ENCODE measurements around the gene RPTOR.

Gene RPTOR

DNA sequence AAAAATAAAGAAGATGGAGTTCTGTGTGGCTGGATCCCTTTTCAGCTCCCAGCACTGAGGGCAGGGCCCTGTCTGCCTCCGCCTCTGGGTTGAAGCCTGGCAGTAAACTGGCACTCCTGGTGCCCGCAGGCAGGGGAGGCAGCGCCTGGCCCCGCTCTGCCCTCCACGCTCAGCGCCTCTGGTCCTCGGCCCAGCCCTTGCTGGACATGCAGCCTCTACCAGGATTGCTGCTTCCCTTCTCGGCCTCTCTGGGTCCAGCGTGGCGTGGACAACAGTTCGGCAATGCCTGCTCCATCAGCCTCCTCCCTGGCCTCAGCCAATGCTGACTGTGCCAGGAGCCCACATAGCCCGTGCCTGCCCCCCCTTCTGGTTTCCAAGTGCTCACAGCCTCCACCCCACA lies 362.6 kb downstream of the RPTOR start (continued):
- TF ChIP-seq, protein P1, sequence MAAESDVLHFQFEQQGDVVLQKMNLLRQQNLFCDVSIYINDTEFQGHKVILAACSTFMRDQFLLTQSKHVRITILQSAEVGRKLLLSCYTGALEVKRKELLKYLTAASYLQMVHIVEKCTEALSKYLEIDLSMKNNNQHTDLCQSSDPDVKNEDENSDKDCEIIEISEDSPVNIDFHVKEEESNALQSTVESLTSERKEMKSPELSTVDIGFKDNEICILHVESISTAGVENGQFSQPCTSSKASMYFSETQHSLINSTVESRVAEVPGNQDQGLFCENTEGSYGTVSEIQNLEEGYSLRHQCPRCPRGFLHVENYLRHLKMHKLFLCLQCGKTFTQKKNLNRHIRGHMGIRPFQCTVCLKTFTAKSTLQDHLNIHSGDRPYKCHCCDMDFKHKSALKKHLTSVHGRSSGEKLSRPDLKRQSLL (tag by site-specific recombination; IDR thresholded peaks at IDR 0.05) = no peak
- TF ChIP-seq ZNF701 (tag by site-specific recombination; IDR thresholded peaks at IDR 0.05) (no peak), ZNF549 (tag by site-specific recombination; IDR thresholded peaks at IDR 0.05) (no peak), IKZF3 (tag by site-specific recombination; IDR thresholded peaks at IDR 0.05) (no peak), ZNF404 (tag by site-specific recombination; IDR thresholded peaks at IDR 0.05) (no peak), ZNF777 (tag by site-specific recombination; IDR thresholded peaks at IDR 0.05; ENCODE audit: borderline replicate concordance) (no peak), ZNF132 (tag by site-specific recombination; IDR thresholded peaks at IDR 0.05; ENCODE audit: borderline replicate concordance) (no peak), ZNF114 (tag by site-specific recombination; IDR thresholded peaks at IDR 0.05) (no peak), GFI1B (tag by site-specific recombination; IDR thresholded peaks at IDR 0.05) (no peak)
- TF ChIP-seq, protein P2, sequence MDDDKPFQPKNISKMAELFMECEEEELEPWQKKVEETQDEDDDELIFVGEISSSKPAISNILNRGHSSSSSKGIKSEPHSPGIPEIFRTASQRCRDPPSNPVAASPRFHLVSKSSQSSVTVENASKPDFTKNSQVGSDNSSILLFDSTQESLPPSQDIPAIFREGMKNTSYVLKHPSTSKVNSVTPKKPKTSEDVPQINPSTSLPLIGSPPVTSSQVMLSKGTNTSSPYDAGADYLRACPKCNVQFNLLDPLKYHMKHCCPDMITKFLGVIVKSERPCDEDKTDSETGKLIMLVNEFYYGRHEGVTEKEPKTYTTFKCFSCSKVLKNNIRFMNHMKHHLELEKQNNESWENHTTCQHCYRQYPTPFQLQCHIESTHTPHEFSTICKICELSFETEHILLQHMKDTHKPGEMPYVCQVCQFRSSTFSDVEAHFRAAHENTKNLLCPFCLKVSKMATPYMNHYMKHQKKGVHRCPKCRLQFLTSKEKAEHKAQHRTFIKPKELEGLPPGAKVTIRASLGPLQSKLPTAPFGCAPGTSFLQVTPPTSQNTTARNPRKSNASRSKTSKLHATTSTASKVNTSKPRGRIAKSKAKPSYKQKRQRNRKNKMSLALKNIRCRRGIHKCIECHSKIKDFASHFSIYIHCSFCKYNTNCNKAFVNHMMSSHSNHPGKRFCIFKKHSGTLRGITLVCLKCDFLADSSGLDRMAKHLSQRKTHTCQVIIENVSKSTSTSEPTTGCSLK (tag by site-specific recombination; IDR thresholded peaks at IDR 0.05) = no peak
- TF ChIP-seq, protein P3, sequence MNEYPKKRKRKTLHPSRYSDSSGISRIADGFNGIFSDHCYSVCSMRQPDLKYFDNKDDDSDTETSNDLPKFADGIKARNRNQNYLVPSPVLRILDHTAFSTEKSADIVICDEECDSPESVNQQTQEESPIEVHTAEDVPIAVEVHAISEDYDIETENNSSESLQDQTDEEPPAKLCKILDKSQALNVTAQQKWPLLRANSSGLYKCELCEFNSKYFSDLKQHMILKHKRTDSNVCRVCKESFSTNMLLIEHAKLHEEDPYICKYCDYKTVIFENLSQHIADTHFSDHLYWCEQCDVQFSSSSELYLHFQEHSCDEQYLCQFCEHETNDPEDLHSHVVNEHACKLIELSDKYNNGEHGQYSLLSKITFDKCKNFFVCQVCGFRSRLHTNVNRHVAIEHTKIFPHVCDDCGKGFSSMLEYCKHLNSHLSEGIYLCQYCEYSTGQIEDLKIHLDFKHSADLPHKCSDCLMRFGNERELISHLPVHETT (tag by site-specific recombination; IDR thresholded peaks at IDR 0.05) = no peak
- TF ChIP-seq, protein P4, sequence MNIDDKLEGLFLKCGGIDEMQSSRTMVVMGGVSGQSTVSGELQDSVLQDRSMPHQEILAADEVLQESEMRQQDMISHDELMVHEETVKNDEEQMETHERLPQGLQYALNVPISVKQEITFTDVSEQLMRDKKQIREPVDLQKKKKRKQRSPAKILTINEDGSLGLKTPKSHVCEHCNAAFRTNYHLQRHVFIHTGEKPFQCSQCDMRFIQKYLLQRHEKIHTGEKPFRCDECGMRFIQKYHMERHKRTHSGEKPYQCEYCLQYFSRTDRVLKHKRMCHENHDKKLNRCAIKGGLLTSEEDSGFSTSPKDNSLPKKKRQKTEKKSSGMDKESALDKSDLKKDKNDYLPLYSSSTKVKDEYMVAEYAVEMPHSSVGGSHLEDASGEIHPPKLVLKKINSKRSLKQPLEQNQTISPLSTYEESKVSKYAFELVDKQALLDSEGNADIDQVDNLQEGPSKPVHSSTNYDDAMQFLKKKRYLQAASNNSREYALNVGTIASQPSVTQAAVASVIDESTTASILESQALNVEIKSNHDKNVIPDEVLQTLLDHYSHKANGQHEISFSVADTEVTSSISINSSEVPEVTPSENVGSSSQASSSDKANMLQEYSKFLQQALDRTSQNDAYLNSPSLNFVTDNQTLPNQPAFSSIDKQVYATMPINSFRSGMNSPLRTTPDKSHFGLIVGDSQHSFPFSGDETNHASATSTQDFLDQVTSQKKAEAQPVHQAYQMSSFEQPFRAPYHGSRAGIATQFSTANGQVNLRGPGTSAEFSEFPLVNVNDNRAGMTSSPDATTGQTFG (tag by site-specific recombination; IDR thresholded peaks at IDR 0.05; ENCODE audit: borderline replicate concordance) = no peak
- TF ChIP-seq, protein P5, sequence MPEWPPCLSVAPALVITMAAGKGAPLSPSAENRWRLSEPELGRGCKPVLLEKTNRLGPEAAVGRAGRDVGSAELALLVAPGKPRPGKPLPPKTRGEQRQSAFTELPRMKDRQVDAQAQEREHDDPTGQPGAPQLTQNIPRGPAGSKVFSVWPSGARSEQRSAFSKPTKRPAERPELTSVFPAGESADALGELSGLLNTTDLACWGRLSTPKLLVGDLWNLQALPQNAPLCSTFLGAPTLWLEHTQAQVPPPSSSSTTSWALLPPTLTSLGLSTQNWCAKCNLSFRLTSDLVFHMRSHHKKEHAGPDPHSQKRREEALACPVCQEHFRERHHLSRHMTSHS (tag by site-specific recombination; IDR thresholded peaks at IDR 0.05) = no peak

DNA sequence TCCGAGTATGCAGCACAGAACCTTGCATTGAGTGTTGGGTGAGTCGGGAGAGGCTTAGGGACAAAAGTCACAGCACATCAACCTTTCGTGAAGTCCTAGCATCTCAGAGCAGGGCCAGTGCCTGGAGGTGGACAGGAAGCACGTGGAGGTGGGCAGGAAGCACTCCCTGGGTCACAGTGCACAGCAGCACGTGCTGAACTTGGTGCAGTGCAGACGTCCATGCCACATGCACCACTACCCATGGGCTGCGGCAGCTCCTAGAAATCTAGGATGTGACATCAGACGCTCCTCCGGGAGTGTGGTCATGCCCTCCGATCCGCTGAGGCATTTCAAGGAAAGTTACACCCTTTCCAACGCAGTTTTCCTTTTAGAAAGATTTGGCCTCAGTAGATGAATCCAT lies 363.6 kb downstream of the RPTOR start:
- ChIA-PET POLR2A (no interaction called here), CTCF (interaction anchor here (0.5 to 2.8 kb wide), 2 partner anchors 8 to 332 kb away, joined by 6 to 21 read pairs; no protein-coding TSS in a partner anchor)
- no peak overlapping the region for H3K4me3 ChIP-seq (ENCODE audit: low read depth, low read length)
- peaks cover 0 to 62% of the 10 kb centered on the region in 2 experiments; a peak in 2 of 3 replicates for H3K36me3 ChIP-seq (ENCODE audit: control insufficient read depth in 2 of 2, insufficient read depth in 1 of 2, low read length in 2 of 2)
- H3K4me1 ChIP-seq (ENCODE audit: control insufficient read depth, insufficient read depth, low read length) = no peaks in the 10 kb centered on the region
- H3K27ac ChIP-seq (ENCODE audit: extremely low read depth, low read depth, low read length) = no peak overlapping the region
- no peaks in the 10 kb centered on the region for H3K9me3 ChIP-seq (ENCODE audit: control insufficient read depth, insufficient read depth, low read depth, low read length)
- TF ChIP-seq SCRT2 (tag by site-specific recombination; IDR thresholded peaks at IDR 0.05) (no peak), GLIS2 (tag by site-specific recombination; IDR thresholded peaks at IDR 0.05) (no peak)
- TF ChIP-seq, protein P6, sequence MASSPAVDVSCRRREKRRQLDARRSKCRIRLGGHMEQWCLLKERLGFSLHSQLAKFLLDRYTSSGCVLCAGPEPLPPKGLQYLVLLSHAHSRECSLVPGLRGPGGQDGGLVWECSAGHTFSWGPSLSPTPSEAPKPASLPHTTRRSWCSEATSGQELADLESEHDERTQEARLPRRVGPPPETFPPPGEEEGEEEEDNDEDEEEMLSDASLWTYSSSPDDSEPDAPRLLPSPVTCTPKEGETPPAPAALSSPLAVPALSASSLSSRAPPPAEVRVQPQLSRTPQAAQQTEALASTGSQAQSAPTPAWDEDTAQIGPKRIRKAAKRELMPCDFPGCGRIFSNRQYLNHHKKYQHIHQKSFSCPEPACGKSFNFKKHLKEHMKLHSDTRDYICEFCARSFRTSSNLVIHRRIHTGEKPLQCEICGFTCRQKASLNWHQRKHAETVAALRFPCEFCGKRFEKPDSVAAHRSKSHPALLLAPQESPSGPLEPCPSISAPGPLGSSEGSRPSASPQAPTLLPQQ (tag by site-specific recombination; IDR thresholded peaks at IDR 0.05) = no peak
